HepG2 (cell line): ENCODE measurements around the gene GPR31. TPM values are rescaled to one million over a fixed set of nuclear protein-coding genes. Genes with fewer than 3 reads are reported as not detected.

ENCODE experiments used
- ADNP ChIP-seq: sonication (generic); formaldehyde crosslinking; IDR thresholded peaks from 2 replicates; pipeline ENCODE4 v1.4.0; 2020; ENCODE audit warnings: missing genetic modification reagents
- AGO2 ChIP-seq: fragments of 200-400 bp; formaldehyde crosslinking; optimal IDR thresholded peaks from 2 replicates; pipeline ENCODE3; 2017; ENCODE audit warnings: mild to moderate bottlenecking, low read depth, low read length, moderate library complexity
- ARNT ChIP-seq: fragments of 450-650 bp; IDR thresholded peaks from 2 replicates; pipeline ENCODE4 v1.6.1; 2017
- CBX1 ChIP-seq: IDR thresholded peaks from one replicate; pipeline ENCODE4 v1.6.1; 2016; ENCODE audit warnings: antibody characterized with exemption, low read depth
- CCDC6 ChIP-seq: sonication (generic); formaldehyde crosslinking; IDR thresholded peaks from 2 replicates; pipeline ENCODE4 v1.8.1; 2022; ENCODE audit warnings: mild to moderate bottlenecking, missing genetic modification reagents, moderate library complexity
- ELF1 ChIP-seq: sonication (generic); formaldehyde crosslinking; IDR thresholded peaks from 2 replicates; pipeline ENCODE4 v1.4.0; 2020; ENCODE audit warnings: missing genetic modification reagents
- FOXO1 ChIP-seq: sonication (generic); formaldehyde crosslinking; IDR thresholded peaks from 2 replicates; pipeline ENCODE4 v1.4.0; 2020; ENCODE audit warnings: missing genetic modification reagents
- HES4 ChIP-seq: sonication (generic); formaldehyde crosslinking; IDR thresholded peaks from 2 replicates; pipeline ENCODE4 v1.9.0; 2021; ENCODE audit warnings: mild to moderate bottlenecking, missing genetic modification reagents, borderline replicate concordance
- HNRNPUL1 ChIP-seq: fragments of 200-400 bp; formaldehyde crosslinking; IDR thresholded peaks from 2 replicates; pipeline ENCODE4 v1.6.1; 2017; ENCODE audit warnings: low read depth, mild to moderate bottlenecking, low read length, moderate library complexity
- HOXA5 ChIP-seq: sonication (generic); formaldehyde crosslinking; IDR thresholded peaks from 2 replicates; pipeline ENCODE4 v1.4.0; 2020; ENCODE audit warnings: missing genetic modification reagents
- KLF11 ChIP-seq: IDR thresholded peaks from 2 replicates; pipeline ENCODE4 v1.6.1; 2016; ENCODE audit warnings: missing compliant biosample characterization
- KLF9 ChIP-seq: IDR thresholded peaks from 2 replicates; pipeline ENCODE4 v1.6.1; 2016; ENCODE audit warnings: low read depth
- NR3C1 ChIP-seq: sonication (generic); formaldehyde crosslinking; IDR thresholded peaks from 2 replicates; pipeline ENCODE4 v1.4.0; 2020; ENCODE audit warnings: missing genetic modification reagents
- PPARG ChIP-seq: conservative IDR thresholded peaks from 2 replicates; pipeline ENCODE4 v1.6.1; 2016; ENCODE audit warnings: missing biosample characterization, missing genetic modification reagents
- SALL1 ChIP-seq: sonication (generic); formaldehyde crosslinking; IDR thresholded peaks from 2 replicates; pipeline ENCODE4 v1.8.0; 2022; ENCODE audit warnings: mild to moderate bottlenecking, missing genetic modification reagents
- SNAPC2 ChIP-seq: sonication (generic); formaldehyde crosslinking; IDR thresholded peaks from 2 replicates; pipeline ENCODE4 v1.8.1; 2022; ENCODE audit warnings: mild to moderate bottlenecking, missing genetic modification reagents
- ZFP36L2 ChIP-seq: sonication (generic); formaldehyde crosslinking; IDR thresholded peaks from 2 replicates; pipeline ENCODE4 v1.4.0; 2020; ENCODE audit warnings: missing genetic modification reagents
- ZFP37 ChIP-seq: sonication (generic); formaldehyde crosslinking; IDR thresholded peaks from 2 replicates; pipeline ENCODE4 v1.4.0; 2020; ENCODE audit warnings: missing genetic modification reagents, borderline replicate concordance
- ZNF124 ChIP-seq: sonication (generic); formaldehyde crosslinking; IDR thresholded peaks from 2 replicates; pipeline ENCODE4 v1.4.0; 2020; ENCODE audit warnings: missing genetic modification reagents
- ZNF24 ChIP-seq: fragments of 450-650 bp; IDR thresholded peaks from 2 replicates; pipeline ENCODE4 v1.6.1; 2017; ENCODE audit warnings: antibody characterized with exemption, mild to moderate bottlenecking
- ZNF260 ChIP-seq: sonication (generic); formaldehyde crosslinking; IDR thresholded peaks from 2 replicates; pipeline ENCODE4 v1.4.0; 2020; ENCODE audit warnings: missing genetic modification reagents, low read depth, mild to moderate bottlenecking, borderline replicate concordance
- ZNF3 ChIP-seq: IDR thresholded peaks from 2 replicates; pipeline ENCODE4 v1.7.0; 2017; ENCODE audit warnings: inconsistent platforms
- ZNF333 ChIP-seq: sonication (generic); formaldehyde crosslinking; IDR thresholded peaks from 2 replicates; pipeline ENCODE4 v1.4.0; 2020; ENCODE audit warnings: mild to moderate bottlenecking, missing genetic modification reagents, borderline replicate concordance
- ZNF530 ChIP-seq: sonication (generic); formaldehyde crosslinking; IDR thresholded peaks from 2 replicates; pipeline ENCODE4 v1.5.0; 2020; ENCODE audit warnings: low read depth, mild to moderate bottlenecking, missing genetic modification reagents
- ZNF547 ChIP-seq: sonication (generic); formaldehyde crosslinking; IDR thresholded peaks from 2 replicates; pipeline ENCODE4 v1.5.1; 2020; ENCODE audit warnings: mild to moderate bottlenecking, missing genetic modification reagents
- ZNF569 ChIP-seq: sonication (generic); formaldehyde crosslinking; IDR thresholded peaks from 2 replicates; pipeline ENCODE4 v1.5.0; 2020; ENCODE audit warnings: mild to moderate bottlenecking, missing genetic modification reagents, moderate library complexity, borderline replicate concordance
- ZNF572 ChIP-seq: sonication (generic); formaldehyde crosslinking; IDR thresholded peaks from 2 replicates; pipeline ENCODE4 v1.5.1; 2020; ENCODE audit warnings: mild to moderate bottlenecking, missing genetic modification reagents
- ZNF629 ChIP-seq: sonication (generic); formaldehyde crosslinking; conservative IDR thresholded peaks from 2 replicates; pipeline ENCODE4 v1.5.0; 2020; ENCODE audit warnings: missing genetic modification reagents
- ZNF83 ChIP-seq: sonication (generic); formaldehyde crosslinking; IDR thresholded peaks from 2 replicates; pipeline ENCODE4 v1.4.0; 2020; ENCODE audit warnings: missing genetic modification reagents, mild to moderate bottlenecking, borderline replicate concordance
- polyA plus RNA-seq, 8 experiments: library from polyadenylated mRNA; depleted of rRNA in 3 of 8; stranded (reverse) in 7 of 8; unstranded in 1 of 8; fragments of >200 nt; fragmentation: Illumina TruSeq in 4 of 8; extraction: Trizol in 4 of 8; gene quantifications; 2 replicates each; pipeline versions ENCODE4 v1.2.1 to v1.2.3, GENCODE V29; 2011 to 2016; ENCODE audit warnings: low read depth in 4 of 8, missing spikeins in 1 of 8, mixed read lengths in 1 of 8; ENCODE audit not compliant: insufficient read depth in 1 of 8
- total RNA-seq, 5 experiments: library from RNA; depleted of rRNA; stranded (reverse); fragments of >200 nt; fragmentation: Illumina TruSeq; extraction: Trizol; gene quantifications; 2 replicates each; pipeline ENCODE4 v1.2.3, GENCODE V29; 2016; ENCODE audit warnings: low read depth in 1 of 5
- TF ChIP-seq, protein P1 (sequence below): sonication (generic); formaldehyde crosslinking; IDR thresholded peaks from 2 replicates; pipeline ENCODE4 v1.4.0; 2020; ENCODE audit warnings: missing genetic modification reagents, low read depth, mild to moderate bottlenecking, borderline replicate concordance
- TF ChIP-seq, protein P2 (sequence below): sonication (generic); formaldehyde crosslinking; IDR thresholded peaks from 2 replicates; pipeline ENCODE4 v1.8.1; 2023; ENCODE audit warnings: mild to moderate bottlenecking, missing genetic modification reagents

The GPR31 gene
- total and polyA plus RNA-seq, 2 of the 13 experiments (the other 11 are each of a cell fraction or from before 2014, with no cell fraction given): not detected

DNA sequence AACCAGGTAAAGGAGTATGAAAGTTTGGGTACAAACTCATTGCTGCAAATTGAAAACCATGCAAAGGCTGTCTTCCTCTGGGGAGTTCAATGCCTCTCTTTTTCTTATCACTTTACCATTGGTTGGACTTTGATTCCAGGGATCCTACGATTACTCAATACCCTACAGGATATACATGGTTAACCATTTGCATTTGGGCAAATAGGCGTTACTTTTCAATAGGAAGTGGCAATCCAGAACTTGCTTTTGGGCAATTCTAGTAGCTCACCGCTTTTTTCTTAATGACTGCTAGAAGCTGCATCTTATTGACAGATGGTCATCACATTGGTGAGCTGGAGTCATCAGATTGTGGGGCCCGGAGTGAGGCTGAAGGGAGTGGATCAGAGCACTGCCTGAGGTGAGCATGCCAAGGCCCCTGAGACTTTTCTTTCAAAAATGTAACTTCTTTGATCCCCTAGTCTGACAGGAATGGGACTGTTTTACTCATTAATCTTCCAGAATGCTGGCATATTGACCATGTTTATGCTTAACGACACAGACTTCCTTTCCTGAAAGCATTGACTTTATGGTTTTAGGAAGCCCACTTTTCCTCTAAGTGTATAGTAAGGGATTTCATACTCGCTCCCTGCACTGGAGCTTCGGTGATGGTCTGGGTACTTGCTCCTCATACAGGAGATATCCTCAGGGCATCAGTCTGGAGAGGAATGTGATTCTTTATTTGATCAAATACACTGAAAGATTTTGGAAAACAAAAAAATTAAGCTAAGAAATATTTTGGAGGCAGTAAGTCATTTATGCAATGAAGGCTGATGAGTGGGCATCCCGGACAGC is 34.7 kb downstream of the GPR31 start, which contains the start of gene CCR6 (continued):
- TF ChIP-seq ZFP37 (CRISPR knock-in tag) (no peak), KLF9 (CRISPR knock-in tag) (no peak), SNAPC2 (peak; percentile 60; the same call in 1 of the 2 replicates), ZNF260 (CRISPR knock-in tag) (no peak), HNRNPUL1 (no peak), PPARG (CRISPR knock-in tag) (peak; percentile 66), ZFP36L2 (no peak), ZNF572 (no peak), ZNF547 (CRISPR knock-in tag) (no peak), ELF1 (peak; percentile 65), ZNF24 (no peak), ZNF333 (no peak), ZNF569 (CRISPR knock-in tag) (no peak), CBX1 (no peak), SALL1 (CRISPR knock-in tag) (peak; percentile 29; the same call in 1 of the 2 replicates), HES4 (CRISPR knock-in tag) (no peak), FOXO1 (CRISPR knock-in tag) (peak; percentile 35; the same call in 1 of the 2 replicates), ZNF530 (no peak), CCDC6 (no peak), KLF11 (CRISPR knock-in tag) (no peak), ZNF124 (CRISPR knock-in tag) (0 out of 2 replicates have a peak, but pooled peaks have one; percentile 50), ARNT (no peak), AGO2 (no peak), ZNF83 (CRISPR knock-in tag) (no peak), ZNF3 (CRISPR knock-in tag) (no peak), NR3C1 (no peak), ZNF629 (peak; percentile 61; the same call in 1 of the 2 replicates), ADNP (CRISPR knock-in tag) (no peak), HOXA5 (CRISPR knock-in tag) (0 out of 2 replicates have a peak, but pooled peaks have one; percentile 58)
- TF ChIP-seq, protein P1, sequence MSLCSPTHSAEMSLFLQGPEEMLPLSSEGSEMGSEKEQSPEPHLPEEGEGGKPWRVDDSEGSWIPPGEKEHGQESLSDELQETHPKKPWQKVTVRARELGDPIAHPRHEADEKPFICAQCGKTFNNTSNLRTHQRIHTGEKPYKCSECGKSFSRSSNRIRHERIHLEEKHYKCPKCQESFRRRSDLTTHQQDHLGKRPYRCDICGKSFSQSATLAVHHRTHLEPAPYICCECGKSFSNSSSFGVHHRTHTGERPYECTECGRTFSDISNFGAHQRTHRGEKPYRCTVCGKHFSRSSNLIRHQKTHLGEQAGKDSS (CRISPR knock-in tag): no peak
- TF ChIP-seq, protein P2, sequence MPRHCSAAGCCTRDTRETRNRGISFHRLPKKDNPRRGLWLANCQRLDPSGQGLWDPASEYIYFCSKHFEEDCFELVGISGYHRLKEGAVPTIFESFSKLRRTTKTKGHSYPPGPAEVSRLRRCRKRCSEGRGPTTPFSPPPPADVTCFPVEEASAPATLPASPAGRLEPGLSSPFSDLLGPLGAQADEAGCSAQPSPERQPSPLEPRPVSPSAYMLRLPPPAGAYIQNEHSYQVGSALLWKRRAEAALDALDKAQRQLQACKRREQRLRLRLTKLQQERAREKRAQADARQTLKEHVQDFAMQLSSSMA (CRISPR knock-in tag): no peak
